Kidney (tissue), 14 donors: Measurements from ENCODE around the gene RNF212B. TPM values are rescaled to one million over a fixed set of nuclear protein-coding genes. Genes with fewer than 3 reads are reported as not detected.
A peak's percentile ranks its signal among the peaks of the same experiment; 100 is the strongest.

Experiments
- DNase-seq, 5 donors: peaks; one replicate each; pipeline ENCODE4 v3.0.0-alpha.2; 2013 to 2020
- FAIRE-seq: peaks from 2 replicates; lab custom pipeline; 2012; peaks lifted over from hg19 to GRCh38; lab: Jason Lieb, UNC
- H3K27ac ChIP-seq, 2 donors: one replicate each; pipeline ENCODE4 v1.7.0; 2013; ENCODE audit warnings: low read depth in 2 of 2, low read length in 2 of 2, inconsistent platforms in 1 of 2
- H3K27me3 ChIP-seq: one replicate; pipeline ENCODE4 v1.7.1; 2013; ENCODE audit warnings: low read length, inconsistent platforms; ENCODE audit not compliant: control insufficient read depth, insufficient read depth
- H3K36me3 ChIP-seq, 3 donors: one replicate each; pipeline versions ENCODE4 v1.7.0 to v1.7.1; 2013; ENCODE audit warnings: low read length in 3 of 3, control low read depth in 1 of 3, inconsistent platforms in 1 of 3; ENCODE audit not compliant: insufficient read depth in 3 of 3, control insufficient read depth in 2 of 3
- H3K4me1 ChIP-seq, 3 donors: one replicate each; pipeline versions ENCODE4 v1.7.0 to v1.7.1; 2013; ENCODE audit warnings: low read length in 3 of 3, inconsistent platforms in 1 of 3, low read depth in 1 of 3; ENCODE audit not compliant: control insufficient read depth in 2 of 3, insufficient read depth in 2 of 3
- H3K4me3 ChIP-seq, 3 donors: one replicate each; pipeline versions ENCODE4 v1.7.0 to v1.8.1; 2013; ENCODE audit warnings: low read length in 3 of 3, control low read depth in 1 of 3, inconsistent platforms in 1 of 3
- H3K9ac ChIP-seq, 3 donors: one replicate each; pipeline versions ENCODE4 v1.7.0 to v1.7.1; 2013; ENCODE audit warnings: low read length in 3 of 3, control low read depth in 1 of 3, inconsistent platforms in 1 of 3
- H3K9me3 ChIP-seq, 3 donors: one replicate each; pipeline versions ENCODE4 v1.7.0 to v1.7.1; 2013; ENCODE audit warnings: low read length in 3 of 3, control low read depth in 1 of 3, inconsistent platforms in 1 of 3; ENCODE audit not compliant: control insufficient read depth in 2 of 3, insufficient read depth in 1 of 3
- intact Hi-C: fragments of 100-400 bp; cut with DNase I; formaldehyde crosslinking; loops from one replicate; pipeline ENCODE4 v1.11.1; 2022
- polyA plus RNA-seq: library from polyadenylated mRNA; stranded (reverse); fragments of 350-450 nt; fragmentation: Illumina TruSeq; extraction: RNeasy Lipid Tissue Mini Kit (QIAGEN cat#74804); gene quantifications from one replicate; pipeline ENCODE4 v1.2.3, GENCODE V29; 2014; ENCODE audit warnings: low read depth, low replicate concordance; ENCODE audit not compliant: insufficient read depth
- total RNA-seq: library from RNA; stranded (reverse); fragmentation: NEBNext Ultra II Directional; extraction: Animal tissue kit (Norgen Biotek cat#: 25700); gene quantifications from one replicate; pipeline ENCODE4 v1.2.1, GENCODE V29; 2021
- TF ChIP-seq, protein P1 (sequence below): IDR thresholded peaks from 3 replicates; pipeline ENCODE4 v1.5.1; 2012; ENCODE audit warnings: mild to moderate bottlenecking, moderate library complexity, borderline replicate concordance; ENCODE audit not compliant: insufficient read depth; ENCODE audit errors: extremely low read depth
- donor health status: control.
- donor health status: control.
- donor health status: control.
- donor health status: control.
- donor health status: control.
- donor health status: DM: yes; HTN: yes; CAD: no.
- donor health status: Normal renal cell carcinoma (clear cell type).

RNF212B gene
- total and polyA plus RNA-seq, 2 donors from 2014 or later = 2.8 TPM; not detected in 1

GRCh38 chr14:23202001-23202400 lies 35.7 kb upstream of the RNF212B start:
- TF ChIP-seq, protein P1, sequence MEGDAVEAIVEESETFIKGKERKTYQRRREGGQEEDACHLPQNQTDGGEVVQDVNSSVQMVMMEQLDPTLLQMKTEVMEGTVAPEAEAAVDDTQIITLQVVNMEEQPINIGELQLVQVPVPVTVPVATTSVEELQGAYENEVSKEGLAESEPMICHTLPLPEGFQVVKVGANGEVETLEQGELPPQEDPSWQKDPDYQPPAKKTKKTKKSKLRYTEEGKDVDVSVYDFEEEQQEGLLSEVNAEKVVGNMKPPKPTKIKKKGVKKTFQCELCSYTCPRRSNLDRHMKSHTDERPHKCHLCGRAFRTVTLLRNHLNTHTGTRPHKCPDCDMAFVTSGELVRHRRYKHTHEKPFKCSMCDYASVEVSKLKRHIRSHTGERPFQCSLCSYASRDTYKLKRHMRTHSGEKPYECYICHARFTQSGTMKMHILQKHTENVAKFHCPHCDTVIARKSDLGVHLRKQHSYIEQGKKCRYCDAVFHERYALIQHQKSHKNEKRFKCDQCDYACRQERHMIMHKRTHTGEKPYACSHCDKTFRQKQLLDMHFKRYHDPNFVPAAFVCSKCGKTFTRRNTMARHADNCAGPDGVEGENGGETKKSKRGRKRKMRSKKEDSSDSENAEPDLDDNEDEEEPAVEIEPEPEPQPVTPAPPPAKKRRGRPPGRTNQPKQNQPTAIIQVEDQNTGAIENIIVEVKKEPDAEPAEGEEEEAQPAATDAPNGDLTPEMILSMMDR = no peak
- H3K4me1 ChIP-seq = no peaks in the 10 kb centered on the region
- H3K9ac ChIP-seq = no peak overlapping the region
- H3K27ac ChIP-seq = no peak overlapping the region
- no peak overlapping the region for H3K4me3 ChIP-seq
- DNase-seq (no peak), FAIRE-seq (no peak)
- H3K9me3 ChIP-seq = no peaks in the 10 kb centered on the region
- H3K27me3 ChIP-seq = no peaks in the 10 kb centered on the region
- H3K36me3 ChIP-seq = no peaks in the 10 kb centered on the region
- intact Hi-C loops = no loop called here

- Histone ChIP-seq H3K9ac (no peak overlapping the region), H3K27me3 (no peaks in the 10 kb centered on the region), H3K4me3 (no peak overlapping the region), H3K9me3 (no peaks in the 10 kb centered on the region), H3K4me1 (no peaks in the 10 kb centered on the region), H3K36me3 (no peaks in the 10 kb centered on the region), H3K27ac (no peak overlapping the region)
- no peak for DNase-seq
- TF ChIP-seq, protein P1 = no peak
- FAIRE-seq = peak; percentile 35
- intact Hi-C loops = no loop called here
Measured at GRCh38 chr14:23206422-23207145, 31.2 kb upstream of the RNF212B start.

- Histone ChIP-seq H3K36me3 (no peaks in the 10 kb centered on the region), H3K9ac (no peak overlapping the region), H3K27ac (no peak overlapping the region), H3K9me3 (no peaks in the 10 kb centered on the region), H3K4me3 (no peak overlapping the region), H3K4me1 (no peaks in the 10 kb centered on the region), H3K27me3 (no peaks in the 10 kb centered on the region)
- intact Hi-C loops = no loop called here
- DNase-seq = peak in 2 of 5 donors; percentile 6 to 10
- TF ChIP-seq, protein P1 = no peak
- no peak for FAIRE-seq
Measured at GRCh38 chr14:23207146-23207540, 30.6 kb upstream of the RNF212B start.

DNA sequence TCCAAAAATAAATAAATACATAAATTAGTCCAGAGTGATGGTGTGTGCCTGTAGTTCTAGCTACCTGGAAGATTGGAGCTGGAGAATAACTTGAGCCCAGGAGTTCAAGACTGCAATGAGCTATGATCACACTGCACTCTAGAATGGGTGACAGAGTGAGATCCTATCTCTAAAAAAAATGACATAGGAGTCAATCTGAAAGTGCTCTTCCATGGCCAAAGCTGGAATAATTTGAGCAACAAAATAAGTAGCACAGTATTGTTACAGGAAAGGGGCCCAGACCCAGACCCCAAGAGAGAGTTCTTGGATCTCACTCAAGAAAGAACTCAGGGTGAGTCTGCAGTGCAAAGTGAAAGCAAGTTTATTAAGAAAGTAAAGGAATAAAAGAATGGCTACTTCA lies 29.4 kb upstream of the RNF212B start:
- TF ChIP-seq, protein P1 = no peak
- Histone ChIP-seq H3K27ac (no peak overlapping the region), H3K36me3 (no peaks in the 10 kb centered on the region)

More for the DNA sequence above, 29.4 kb upstream of the RNF212B start:
- no peak overlapping the region for H3K9ac ChIP-seq
- no peaks in the 10 kb centered on the region for H3K9me3 ChIP-seq
- H3K27me3 ChIP-seq = no peaks in the 10 kb centered on the region
- intact Hi-C loops = no loop called here
- DNase-seq = no peak
- no peak for FAIRE-seq
- no peaks in the 10 kb centered on the region for H3K4me1 ChIP-seq
- H3K4me3 ChIP-seq = no peak overlapping the region
